Hepatocyte (in vitro differentiated cells): Measurements from ENCODE around the gene BRD3. TPM values are rescaled to one million over a fixed set of nuclear protein-coding genes. Genes with fewer than 3 reads are reported as not detected.

Source experiments
- DNase-seq: peaks from one replicate; pipeline ENCODE4 v3.0.0-alpha.2; 2016; ENCODE audit warnings: low spot score
- H2AFZ ChIP-seq: fragments of 200-600 bp; sonication (generic); 2 replicates; pipeline ENCODE4 v1.6.0; 2016; ENCODE audit warnings: antibody characterized with exemption, mild to moderate bottlenecking
- H3K27ac ChIP-seq: fragments of 200-600 bp; sonication (generic); 2 replicates; pipeline ENCODE4 v1.5.1; 2016; ENCODE audit warnings: mild to moderate bottlenecking
- H3K27me3 ChIP-seq: fragments of 200-600 bp; sonication (generic); 2 replicates; pipeline ENCODE4 v1.6.1; 2016
- H3K36me3 ChIP-seq: fragments of 200-600 bp; sonication (generic); replicated peaks from 2 replicates; pipeline ENCODE4 v1.5.1; 2016; ENCODE audit warnings: low read depth; ENCODE audit not compliant: insufficient read depth
- H3K4me1 ChIP-seq: fragments of 200-600 bp; sonication (generic); 2 replicates; pipeline ENCODE4 v1.5.1; 2016; ENCODE audit warnings: mild to moderate bottlenecking, moderate library complexity; ENCODE audit not compliant: insufficient read depth
- H3K4me2 ChIP-seq: fragments of 200-600 bp; sonication (generic); 2 replicates; pipeline ENCODE4 v1.6.0; 2016
- H3K4me3 ChIP-seq: fragments of 200-600 bp; sonication (generic); 2 replicates; pipeline ENCODE4 v1.5.1; 2016; ENCODE audit warnings: mild to moderate bottlenecking
- H3K79me2 ChIP-seq: fragments of 200-600 bp; sonication (generic); 2 replicates; pipeline ENCODE4 v1.6.0; 2017; ENCODE audit warnings: mild to moderate bottlenecking
- H3K9me2 ChIP-seq: fragments of 200-600 bp; sonication (generic); replicated peaks from 2 replicates; pipeline ENCODE4 v1.6.0; 2017; ENCODE audit warnings: mild to moderate bottlenecking; ENCODE audit not compliant: insufficient read depth
- H3K9me3 ChIP-seq: fragments of 200-600 bp; sonication (generic); 2 replicates; pipeline ENCODE4 v1.5.1; 2016; ENCODE audit warnings: low read depth, mild to moderate bottlenecking
- H4K20me1 ChIP-seq: fragments of 200-600 bp; sonication (generic); 2 replicates; pipeline ENCODE4 v1.6.0; 2016; ENCODE audit warnings: mild to moderate bottlenecking; ENCODE audit not compliant: insufficient read depth, poor library complexity, severe bottlenecking
- EZH2 ChIP-seq: fragments of 200-600 bp; sonication (generic); IDR thresholded peaks from 2 replicates; pipeline ENCODE4 v1.6.1; 2016; ENCODE audit warnings: antibody characterized with exemption, mild to moderate bottlenecking, borderline replicate concordance
- EZH2phosphoT487 ChIP-seq: fragments of 200-600 bp; sonication (generic); IDR thresholded peaks from one replicate; pipeline ENCODE4 v1.6.1; 2018; ENCODE audit warnings: antibody characterized with exemption, mild to moderate bottlenecking, low read depth, moderate library complexity; ENCODE audit not compliant: unreplicated experiment, severe bottlenecking
- WGBS: methylation state at CpG from one replicate; pipeline ENCODE4 v1.1.6; 2016; ENCODE audit warnings: low lambda C conversion rate; ENCODE audit errors: missing lambda C conversion rate; 5-methylcytosine and 5-hydroxymethylcytosine counted together
- polyA plus RNA-seq: library from polyadenylated mRNA; unstranded; fragments of >200 nt; fragmentation: Nextera tagmentation; extraction: Ambion mirVana; gene quantifications from 2 replicates; pipeline ENCODE4 v1.2.1, GENCODE V29; 2016
- total RNA-seq: library from RNA; depleted of rRNA; stranded (reverse); fragments of >200 nt; gene quantifications from 2 replicates; pipeline ENCODE4 v1.2.3, GENCODE V29; 2014
- TF ChIP-seq, protein P1 (sequence below): fragments of 200-600 bp; sonication (generic); IDR thresholded peaks from 2 replicates; pipeline ENCODE4 v1.5.1; 2016; ENCODE audit warnings: antibody characterized with exemption, mild to moderate bottlenecking; ENCODE audit not compliant: poor library complexity

BRD3 gene
- total and polyA plus RNA-seq, 2 experiments from 2014 or later: 9.0 to 29.6 TPM

DNA sequence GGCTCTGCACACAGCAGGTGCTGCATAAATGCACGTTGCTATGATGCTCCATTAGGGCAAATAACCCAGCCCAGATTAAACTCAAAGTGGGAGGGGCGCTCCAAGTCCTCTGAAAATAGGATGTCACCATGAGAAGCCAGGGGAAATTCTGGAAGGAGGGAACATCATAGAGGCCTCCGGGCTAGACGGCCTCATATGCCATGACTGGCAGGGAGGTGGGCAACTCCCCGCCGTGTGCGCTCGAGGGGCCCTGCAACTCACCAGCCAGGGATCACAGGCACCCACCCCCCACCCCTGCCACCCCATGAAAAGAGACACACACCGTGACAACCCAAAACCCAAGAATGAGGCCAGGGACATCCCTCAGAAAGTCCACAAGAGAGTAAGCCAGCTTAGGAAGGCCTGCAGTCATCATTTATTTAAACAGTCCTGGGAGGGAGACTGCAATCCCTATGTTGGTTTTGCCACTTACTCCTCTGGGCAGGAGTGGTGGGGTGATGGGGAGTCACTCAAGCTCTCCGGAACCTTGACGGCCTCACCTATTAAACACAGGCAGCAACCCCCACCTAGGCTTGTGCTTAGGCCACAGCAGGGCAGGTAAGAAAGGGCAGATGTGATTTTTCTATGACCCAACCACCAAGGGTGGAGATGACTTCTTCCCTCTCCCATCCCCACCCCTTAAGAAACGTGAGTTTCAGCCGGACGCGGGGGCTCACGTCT, 79.7 kb downstream of the BRD3 start:
- H3K27me3 ChIP-seq: no peaks in the 10 kb centered on the region
- H3K9me3 ChIP-seq: no peaks in the 10 kb centered on the region
- no peak overlapping the region for H2AFZ ChIP-seq
- H3K79me2 ChIP-seq: peaks cover 82% of the 10 kb centered on the region
- no peaks in the 10 kb centered on the region for H3K9me2 ChIP-seq
- H3K27ac ChIP-seq: no peak overlapping the region
- TF ChIP-seq, protein P1, sequence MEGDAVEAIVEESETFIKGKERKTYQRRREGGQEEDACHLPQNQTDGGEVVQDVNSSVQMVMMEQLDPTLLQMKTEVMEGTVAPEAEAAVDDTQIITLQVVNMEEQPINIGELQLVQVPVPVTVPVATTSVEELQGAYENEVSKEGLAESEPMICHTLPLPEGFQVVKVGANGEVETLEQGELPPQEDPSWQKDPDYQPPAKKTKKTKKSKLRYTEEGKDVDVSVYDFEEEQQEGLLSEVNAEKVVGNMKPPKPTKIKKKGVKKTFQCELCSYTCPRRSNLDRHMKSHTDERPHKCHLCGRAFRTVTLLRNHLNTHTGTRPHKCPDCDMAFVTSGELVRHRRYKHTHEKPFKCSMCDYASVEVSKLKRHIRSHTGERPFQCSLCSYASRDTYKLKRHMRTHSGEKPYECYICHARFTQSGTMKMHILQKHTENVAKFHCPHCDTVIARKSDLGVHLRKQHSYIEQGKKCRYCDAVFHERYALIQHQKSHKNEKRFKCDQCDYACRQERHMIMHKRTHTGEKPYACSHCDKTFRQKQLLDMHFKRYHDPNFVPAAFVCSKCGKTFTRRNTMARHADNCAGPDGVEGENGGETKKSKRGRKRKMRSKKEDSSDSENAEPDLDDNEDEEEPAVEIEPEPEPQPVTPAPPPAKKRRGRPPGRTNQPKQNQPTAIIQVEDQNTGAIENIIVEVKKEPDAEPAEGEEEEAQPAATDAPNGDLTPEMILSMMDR: no peak
- TF ChIP-seq EZH2phosphoT487 (no peak), EZH2 (no peak)
- H3K4me2 ChIP-seq: no peak overlapping the region
- no peak overlapping the region for H3K4me3 ChIP-seq
- WGBS: 86% methylated on average over 15 of the region's 16 CpGs
- H3K36me3 ChIP-seq: no peaks in the 10 kb centered on the region
- peaks cover 8% of the 10 kb centered on the region for H3K4me1 ChIP-seq
- H4K20me1 ChIP-seq: peaks cover 68% of the 10 kb centered on the region
- DNase-seq: peak; percentile 3

DNA sequence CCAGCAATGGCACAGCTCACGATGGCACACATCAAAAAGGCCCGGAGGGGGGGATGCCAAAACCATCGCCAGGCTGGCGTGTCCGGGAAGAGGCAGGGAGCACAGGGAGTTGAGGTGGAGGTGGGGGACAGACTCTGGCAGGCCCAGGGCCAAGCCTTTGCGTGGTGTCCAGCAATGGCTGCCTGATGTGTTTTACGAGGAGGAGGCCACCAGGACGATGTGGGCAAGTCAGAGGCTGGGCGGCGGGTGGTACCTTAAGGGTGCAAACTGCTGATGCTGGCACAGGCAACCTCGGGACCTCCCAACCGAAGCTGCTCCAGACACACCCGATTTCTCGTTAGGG, 80.4 kb downstream of the BRD3 start:
- Histone ChIP-seq H3K79me2 (peaks cover 86% of the 10 kb centered on the region), H3K4me2 (no peak overlapping the region), H3K9me3 (no peaks in the 10 kb centered on the region), H2AFZ (no peak overlapping the region), H3K9me2 (no peaks in the 10 kb centered on the region), H3K36me3 (no peaks in the 10 kb centered on the region), H3K27me3 (no peaks in the 10 kb centered on the region), H3K4me3 (no peak overlapping the region), H3K27ac (no peak overlapping the region), H3K4me1 (peaks cover 13% of the 10 kb centered on the region), H4K20me1 (peaks cover 75% of the 10 kb centered on the region)
- TF ChIP-seq, protein P1: no peak
- TF ChIP-seq EZH2 (no peak), EZH2phosphoT487 (no peak)
- WGBS: 92% methylated on average over 14 of the region's 14 CpGs
- peak; percentile 5 for DNase-seq

DNA sequence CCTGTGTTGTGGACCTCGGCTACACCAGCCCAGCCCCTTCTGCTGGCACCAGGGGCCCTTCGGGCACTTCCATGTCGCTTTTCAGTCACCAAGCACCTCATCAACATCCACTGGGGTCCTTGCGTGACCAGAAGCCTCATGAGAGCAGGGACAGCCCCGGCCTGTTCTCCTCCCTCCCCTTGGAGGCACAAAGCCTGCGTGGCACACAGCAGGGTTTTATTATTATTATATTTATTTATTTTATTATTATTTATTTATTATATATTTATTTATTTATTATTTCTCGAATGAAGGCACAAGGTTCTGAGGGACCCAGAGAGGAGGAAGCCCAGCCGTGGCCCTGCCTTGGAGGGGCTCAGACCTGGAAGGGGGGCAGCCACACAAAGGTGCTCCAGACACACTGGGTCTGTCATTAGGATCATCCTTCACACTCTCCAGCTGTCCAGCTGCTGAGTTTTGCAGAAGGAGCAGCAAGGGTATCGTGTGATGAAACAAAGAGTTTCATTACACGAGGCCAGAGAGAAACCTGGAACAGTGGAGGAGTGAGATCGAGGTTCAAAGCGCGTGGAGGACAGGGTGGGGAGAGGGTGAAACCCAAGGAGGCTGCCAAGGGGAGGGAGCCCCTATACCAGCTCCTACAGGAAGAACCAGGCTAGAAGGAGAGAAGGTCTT, 80.9 kb downstream of the BRD3 start:
- no peak overlapping the region for H2AFZ ChIP-seq
- no peak overlapping the region for H3K27ac ChIP-seq
- H3K4me3 ChIP-seq: no peak overlapping the region
- H3K9me3 ChIP-seq: no peaks in the 10 kb centered on the region
- H3K4me2 ChIP-seq: no peak overlapping the region
- H3K4me1 ChIP-seq: peaks cover 14% of the 10 kb centered on the region
- H4K20me1 ChIP-seq: peaks cover 80% of the 10 kb centered on the region
- peaks cover 89% of the 10 kb centered on the region for H3K79me2 ChIP-seq
- no peaks in the 10 kb centered on the region for H3K9me2 ChIP-seq
- TF ChIP-seq EZH2 (no peak), EZH2phosphoT487 (no peak)
- TF ChIP-seq, protein P1: no peak
- 92% methylated on average over 13 of the region's 13 CpGs for WGBS
- no peaks in the 10 kb centered on the region for H3K27me3 ChIP-seq
- no peaks in the 10 kb centered on the region for H3K36me3 ChIP-seq
- DNase-seq: no peak
